PC-3 (cell line): ENCODE results near the gene SRGAP2C. TPM values are rescaled to one million over a fixed set of nuclear protein-coding genes. Genes with fewer than 3 reads are reported as not detected.
"Not testable (repeated sequence)": the region's sequence is repeated elsewhere in the genome, so short reads cannot be mapped to it uniquely, and the experiment has no call there.

ENCODE experiments used
- ATAC-seq: fragments of 200-7000 bp; cut with Tn5 transposase; 2 replicates; pipeline ENCODE4 v1.9.1; 2020; ENCODE audit warnings: mild to moderate bottlenecking, moderate library complexity
- BruUV-seq: library from RNA; stranded (reverse); fragments of 400-500 nt; replicated peaks from 2 replicates; lab custom pipeline; 2021; lab: Mats Ljungman, UMichigan
- CTCF ChIA-PET: fragments of 300-600 bp; sonication (Branson Sonifier 250); formaldehyde crosslinking; loops from one replicate; lab custom pipeline; 2022; ENCODE audit warnings: antibody characterized with exemption; lab: Charles Lee
- POLR2A ChIA-PET: fragments of 300-600 bp; sonication (Branson Sonifier 250); formaldehyde crosslinking; loops from one replicate; lab custom pipeline; 2022; ENCODE audit warnings: antibody characterized with exemption; ENCODE audit not compliant: unreplicated experiment; lab: Charles Lee
- DNase-seq: peaks from one replicate; pipeline ENCODE4 v3.0.0-alpha.2; 2015
- H2AFZ ChIP-seq: fragments of 300-600 bp; sonication (generic); 2 replicates; pipeline ENCODE4 v1.6.0; 2016; ENCODE audit warnings: antibody characterized with exemption, low read length
- H3F3A ChIP-seq: fragments of 300-600 bp; sonication (generic); one replicate; pipeline ENCODE4 v1.6.0; 2017; ENCODE audit warnings: antibody characterized with exemption, low read length, control low read depth, mild to moderate bottlenecking; ENCODE audit not compliant: unreplicated experiment
- H3K27ac ChIP-seq: fragments of 300-600 bp; sonication (generic); 2 replicates; pipeline ENCODE4 v1.5.1; 2016; ENCODE audit warnings: mild to moderate bottlenecking, low read length
- H3K27me3 ChIP-seq: fragments of 300-600 bp; sonication (generic); 2 replicates; pipeline ENCODE4 v1.6.1; 2016; ENCODE audit warnings: low read length, mixed read lengths
- H3K36me3 ChIP-seq: fragments of 300-600 bp; sonication (generic); 2 replicates; pipeline ENCODE4 v1.6.1; 2016; ENCODE audit warnings: low read depth, mixed run types, low read length, mixed read lengths
- H3K4me1 ChIP-seq: fragments of 300-600 bp; sonication (generic); 2 replicates; pipeline ENCODE4 v1.5.1; 2016; ENCODE audit warnings: low read length; ENCODE audit not compliant: insufficient read depth
- H3K4me2 ChIP-seq: fragments of 300-600 bp; sonication (generic); 2 replicates; pipeline ENCODE4 v1.6.0; 2016; ENCODE audit warnings: low read length
- H3K4me3 ChIP-seq: fragments of 300-600 bp; sonication (generic); 2 replicates; pipeline ENCODE4 v1.5.1; 2016; ENCODE audit warnings: mild to moderate bottlenecking, low read length, mixed read lengths
- H3K79me2 ChIP-seq: fragments of 300-600 bp; sonication (generic); 2 replicates; pipeline ENCODE4 v1.6.1; 2017; ENCODE audit warnings: low read length, mixed read lengths
- H3K9ac ChIP-seq: fragments of 300-600 bp; sonication (generic); 2 replicates; pipeline ENCODE4 v1.6.0; 2016; ENCODE audit warnings: mild to moderate bottlenecking, low read length
- H3K9me2 ChIP-seq: fragments of 300-600 bp; sonication (generic); replicated peaks from 2 replicates; pipeline ENCODE4 v1.6.1; 2016; ENCODE audit warnings: mixed run types, low read length, mixed read lengths
- H3K9me3 ChIP-seq: fragments of 300-600 bp; sonication (generic); 2 replicates; pipeline ENCODE4 v1.6.1; 2016; ENCODE audit warnings: low read length, mixed read lengths
- H4K20me1 ChIP-seq: fragments of 300-600 bp; sonication (generic); 2 replicates; pipeline ENCODE4 v1.6.1; 2016; ENCODE audit warnings: low read length, mixed read lengths
- intact Hi-C: fragments of 100-400 bp; cut with micrococcal nuclease; formaldehyde crosslinking; loops from 2 replicates; pipeline ENCODE4 v1.9.0; 2023
- total RNA-seq: library from RNA; depleted of rRNA; stranded (reverse); fragments of >200 nt; gene quantifications from 2 replicates; pipeline ENCODE4 v1.2.3, GENCODE V29; 2014

The SRGAP2C gene
- total RNA-seq, 1 experiment from 2014 or later: 7.6 TPM

- POLR2A ChIA-PET, H3K9me3 ChIP-seq, H3K27ac ChIP-seq, H3K4me3 ChIP-seq, H3K4me1 ChIP-seq, CTCF ChIA-PET, H2AFZ ChIP-seq, H3F3A ChIP-seq, H4K20me1 ChIP-seq, DNase-seq, H3K79me2 ChIP-seq, H3K9me2 ChIP-seq, intact Hi-C loops, H3K4me2 ChIP-seq, H3K27me3 ChIP-seq, H3K36me3 ChIP-seq, ATAC-seq, BruUV-seq, H3K9ac ChIP-seq: not testable (repeated sequence)
These were observed 185.2 kb downstream of the SRGAP2C start for GRCh38 chr1:121369959-121370358.

DNA sequence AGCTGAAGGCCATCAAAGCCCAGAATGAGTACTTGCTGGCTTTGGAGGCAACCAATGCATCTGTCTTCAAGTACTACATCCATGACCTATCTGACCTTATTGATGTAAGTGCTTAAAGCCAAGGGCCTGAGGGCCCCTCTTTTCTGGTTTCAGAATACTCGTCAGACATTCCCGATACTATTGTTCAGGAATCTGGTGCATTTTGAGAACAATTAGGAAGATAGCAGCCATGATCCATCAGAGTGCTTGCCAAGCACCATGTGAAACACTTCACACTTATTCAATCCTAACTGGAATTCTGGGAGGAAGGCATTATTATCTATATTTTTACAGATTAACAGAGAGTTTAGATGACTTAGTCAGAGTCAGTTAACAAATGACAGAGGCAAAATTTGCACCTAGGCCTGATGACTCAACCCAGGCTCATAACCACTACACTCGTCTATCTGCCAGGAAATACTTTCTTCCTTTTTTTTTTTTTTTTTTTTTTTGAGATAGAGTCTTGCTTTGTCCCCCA lies 190.1 kb downstream of the SRGAP2C start:
- ATAC-seq (peak; percentile 94), DNase-seq (peak; percentile 4)
- not testable (repeated sequence) for H3K9ac ChIP-seq

DNA sequence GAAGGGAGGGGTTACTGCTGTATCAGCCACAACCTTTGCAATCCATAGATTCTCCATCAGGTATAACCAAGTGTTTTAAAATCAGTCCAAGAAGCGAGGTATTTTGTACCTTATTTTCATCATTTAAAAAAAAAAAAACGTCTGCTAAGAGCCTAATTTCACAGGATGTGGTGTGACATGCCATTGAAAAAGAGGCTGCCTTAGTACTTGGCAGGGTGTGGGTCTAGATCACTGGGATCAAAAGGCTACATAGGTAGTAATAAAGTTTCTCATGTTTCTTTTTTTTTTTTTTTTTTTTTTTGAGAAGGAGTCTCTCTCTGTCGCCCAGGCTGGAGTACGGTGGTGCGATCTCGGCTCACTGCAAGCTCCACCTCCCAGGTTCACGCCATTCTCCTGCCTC lies 192.2 kb downstream of the SRGAP2C start:
- POLR2A ChIA-PET, ATAC-seq, H3K4me3 ChIP-seq, intact Hi-C loops, H3K79me2 ChIP-seq, H3K9ac ChIP-seq, BruUV-seq, H3K36me3 ChIP-seq, H3K9me2 ChIP-seq, H3K4me1 ChIP-seq, H3K9me3 ChIP-seq, H2AFZ ChIP-seq, H3K4me2 ChIP-seq, H3K27me3 ChIP-seq, H4K20me1 ChIP-seq, DNase-seq, H3F3A ChIP-seq, H3K27ac ChIP-seq, CTCF ChIA-PET: not testable (repeated sequence)

More for the DNA sequence above, 190.1 kb downstream of the SRGAP2C start:
- CTCF ChIA-PET, POLR2A ChIA-PET, H3K27ac ChIP-seq, H3K9me3 ChIP-seq, H3K36me3 ChIP-seq, H3K9me2 ChIP-seq, H3K4me2 ChIP-seq, H3F3A ChIP-seq, H2AFZ ChIP-seq, intact Hi-C loops, H3K4me3 ChIP-seq, H3K4me1 ChIP-seq, H3K27me3 ChIP-seq, BruUV-seq, H4K20me1 ChIP-seq, H3K79me2 ChIP-seq: not testable (repeated sequence)

DNA sequence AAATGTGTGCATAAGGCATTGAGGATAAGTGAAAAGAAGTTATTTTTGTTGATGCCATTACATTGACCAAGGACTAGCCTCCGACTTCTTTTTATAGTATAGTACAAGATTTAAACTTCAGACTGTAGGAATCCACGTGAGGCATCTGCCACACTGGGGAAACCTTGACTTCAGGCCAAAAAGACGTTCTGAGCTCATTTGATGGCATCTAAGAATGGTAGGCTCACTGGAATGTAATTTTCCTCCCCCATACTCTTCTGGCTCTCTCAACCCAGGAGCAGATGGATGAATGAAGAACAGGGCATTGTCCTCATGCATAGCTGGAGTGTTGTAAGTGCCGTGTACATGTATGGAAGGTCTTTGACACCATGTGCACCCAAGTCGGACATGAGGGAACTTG lies 194.0 kb downstream of the SRGAP2C start:
- POLR2A ChIA-PET: not testable (repeated sequence)

GRCh38 chr1:121384754-121385153 lies 200.0 kb downstream of the SRGAP2C start:
- H3K4me1 ChIP-seq, H3K27me3 ChIP-seq, H2AFZ ChIP-seq, DNase-seq, POLR2A ChIA-PET, H3K9me2 ChIP-seq, H3F3A ChIP-seq, H3K79me2 ChIP-seq, H3K4me3 ChIP-seq, H3K27ac ChIP-seq, H3K9me3 ChIP-seq, CTCF ChIA-PET, H4K20me1 ChIP-seq, H3K4me2 ChIP-seq, BruUV-seq, H3K36me3 ChIP-seq, intact Hi-C loops, ATAC-seq, H3K9ac ChIP-seq: not testable (repeated sequence)

More for the DNA sequence above, 194.0 kb downstream of the SRGAP2C start:
- H3K36me3 ChIP-seq, intact Hi-C loops, H3K4me1 ChIP-seq, H3K79me2 ChIP-seq, H3F3A ChIP-seq, DNase-seq, ATAC-seq, H4K20me1 ChIP-seq, H2AFZ ChIP-seq, H3K9me3 ChIP-seq, H3K9me2 ChIP-seq, CTCF ChIA-PET, H3K4me2 ChIP-seq, H3K27me3 ChIP-seq, H3K9ac ChIP-seq, H3K4me3 ChIP-seq, BruUV-seq, H3K27ac ChIP-seq: not testable (repeated sequence)

- H3K36me3 ChIP-seq, H3K9me2 ChIP-seq, H4K20me1 ChIP-seq, H3K27me3 ChIP-seq, BruUV-seq, H3K4me3 ChIP-seq, ATAC-seq, CTCF ChIA-PET, H2AFZ ChIP-seq, DNase-seq, intact Hi-C loops, H3K4me2 ChIP-seq, H3K4me1 ChIP-seq, H3F3A ChIP-seq, H3K27ac ChIP-seq, H3K9me3 ChIP-seq, H3K9ac ChIP-seq, H3K79me2 ChIP-seq, POLR2A ChIA-PET: not testable (repeated sequence)
These were observed 200.4 kb downstream of the SRGAP2C start for GRCh38 chr1:121385162-121385561.
